ENCODE results near the gene PLXNA4. TPM values are rescaled to one million over a fixed set of nuclear protein-coding genes. Genes with fewer than 3 reads are reported as not detected.

The PLXNA4 gene
- total and polyA plus RNA-seq, 9 of the 15 experiments (the other 6 are each of a cell fraction or from before 2014, with no cell fraction given) = under 0.01 to 0.09 TPM; not detected in 7

DNA sequence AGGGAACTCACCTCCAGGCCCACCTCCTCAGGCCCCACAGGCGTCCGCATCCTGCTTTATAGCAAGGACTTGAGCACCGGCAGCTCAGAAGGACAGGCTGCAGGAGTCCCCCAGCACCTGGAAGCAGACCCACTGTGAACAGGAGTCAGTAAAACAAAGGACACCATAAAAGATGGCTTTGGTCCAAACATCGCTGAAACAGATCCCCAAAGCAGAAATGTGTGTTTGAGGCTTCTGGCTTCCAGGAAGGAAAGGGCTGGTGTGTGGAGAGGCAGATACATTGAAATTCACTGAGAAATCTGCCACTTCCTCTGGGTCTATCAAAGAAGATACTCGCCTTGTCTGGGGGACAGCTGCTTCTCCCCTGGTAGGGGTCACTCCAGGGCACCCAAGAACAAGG is 286.2 kb downstream of the PLXNA4 start:
- BruUV-seq (replicated peaks) = no TSS peak
- no peak overlapping the region for H2AFZ ChIP-seq (ENCODE audit: low read depth, low read length)
- no peak for FAIRE-seq
- no peak overlapping the region for H3K4me2 ChIP-seq (ENCODE audit: insufficient read depth, low read length)
- DNase-seq (ENCODE audit: extremely low read depth in 1 of 4, low spot score in 3 of 4) = no peak
- intact Hi-C loops (cut with micrococcal nuclease) = no loop called here
- H4K20me1 ChIP-seq (replicated peaks; ENCODE audit: control insufficient read depth, insufficient read depth, low read length) = 0 out of 2 replicates have a peak, but pooled peaks cover 2% of the 10 kb centered on the region
- in situ Hi-C loops (cut with MboI) = no loop called here
- POLR2A ChIA-PET = interaction anchor here (0.5 kb wide), 1 partner anchor 1285 kb away, joined by 4 read pairs; no protein-coding TSS in a partner anchor
- H3K27me3 ChIP-seq (ENCODE audit: control insufficient read depth in 2 of 2, insufficient read depth in 2 of 2, low read length in 2 of 2) = peaks cover 0 to 10% of the 10 kb centered on the region in 2 experiments; a peak in 3 of 5 replicates
- H3K36me3 ChIP-seq (ENCODE audit: control insufficient read depth, insufficient read depth, low read length) = no peaks in the 10 kb centered on the region
- no peaks in the 10 kb centered on the region for H3K9me1 ChIP-seq (ENCODE audit: control insufficient read depth, insufficient read depth, low read length)
- CTCF ChIA-PET (ENCODE audit: low intra/inter-chr PET ratio) = no interaction called here
- TF ChIP-seq BRF1 (IDR thresholded peaks at IDR 0.05; ENCODE audit: borderline replicate concordance, extremely low read depth, insufficient read length) = no peak
- TF ChIP-seq CREM (IDR thresholded peaks at IDR 0.05; ENCODE audit: low read depth) = no peak
- no peak for TF ChIP-seq NBN (IDR thresholded peaks at IDR 0.05; ENCODE audit: low read depth)
- no peak for TF ChIP-seq CAMTA2 (CRISPR knock-in tag; conservative IDR thresholded peaks at IDR 0.05)
- no peak for TF ChIP-seq SREBF2 (CRISPR knock-in tag; IDR thresholded peaks at IDR 0.05)
- TF ChIP-seq ZC3H8 (IDR thresholded peaks at IDR 0.05) = no peak
- TF ChIP-seq, protein P1, sequence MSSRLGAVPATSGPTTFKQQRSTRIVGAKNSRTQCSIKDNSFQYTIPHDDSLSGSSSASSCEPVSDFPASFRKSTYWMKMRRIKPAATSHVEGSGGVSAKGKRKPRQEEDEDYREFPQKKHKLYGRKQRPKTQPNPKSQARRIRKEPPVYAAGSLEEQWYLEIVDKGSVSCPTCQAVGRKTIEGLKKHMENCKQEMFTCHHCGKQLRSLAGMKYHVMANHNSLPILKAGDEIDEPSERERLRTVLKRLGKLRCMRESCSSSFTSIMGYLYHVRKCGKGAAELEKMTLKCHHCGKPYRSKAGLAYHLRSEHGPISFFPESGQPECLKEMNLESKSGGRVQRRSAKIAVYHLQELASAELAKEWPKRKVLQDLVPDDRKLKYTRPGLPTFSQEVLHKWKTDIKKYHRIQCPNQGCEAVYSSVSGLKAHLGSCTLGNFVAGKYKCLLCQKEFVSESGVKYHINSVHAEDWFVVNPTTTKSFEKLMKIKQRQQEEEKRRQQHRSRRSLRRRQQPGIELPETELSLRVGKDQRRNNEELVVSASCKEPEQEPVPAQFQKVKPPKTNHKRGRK (tag; IDR thresholded peaks at IDR 0.05) = no peak
- TF ChIP-seq RCOR1 (IDR thresholded peaks at IDR 0.05; ENCODE audit: borderline replicate concordance in 1 of 2, low read depth in 2 of 2, low read length in 2 of 2) = no peak
- no peak for TF ChIP-seq BDP1 (IDR thresholded peaks at IDR 0.05; ENCODE audit: insufficient read depth, insufficient read length)
- TF ChIP-seq, protein P2, sequence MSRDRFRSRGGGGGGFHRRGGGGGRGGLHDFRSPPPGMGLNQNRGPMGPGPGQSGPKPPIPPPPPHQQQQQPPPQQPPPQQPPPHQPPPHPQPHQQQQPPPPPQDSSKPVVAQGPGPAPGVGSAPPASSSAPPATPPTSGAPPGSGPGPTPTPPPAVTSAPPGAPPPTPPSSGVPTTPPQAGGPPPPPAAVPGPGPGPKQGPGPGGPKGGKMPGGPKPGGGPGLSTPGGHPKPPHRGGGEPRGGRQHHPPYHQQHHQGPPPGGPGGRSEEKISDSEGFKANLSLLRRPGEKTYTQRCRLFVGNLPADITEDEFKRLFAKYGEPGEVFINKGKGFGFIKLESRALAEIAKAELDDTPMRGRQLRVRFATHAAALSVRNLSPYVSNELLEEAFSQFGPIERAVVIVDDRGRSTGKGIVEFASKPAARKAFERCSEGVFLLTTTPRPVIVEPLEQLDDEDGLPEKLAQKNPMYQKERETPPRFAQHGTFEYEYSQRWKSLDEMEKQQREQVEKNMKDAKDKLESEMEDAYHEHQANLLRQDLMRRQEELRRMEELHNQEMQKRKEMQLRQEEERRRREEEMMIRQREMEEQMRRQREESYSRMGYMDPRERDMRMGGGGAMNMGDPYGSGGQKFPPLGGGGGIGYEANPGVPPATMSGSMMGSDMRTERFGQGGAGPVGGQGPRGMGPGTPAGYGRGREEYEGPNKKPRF (IDR thresholded peaks at IDR 0.05; ENCODE audit: low read depth, low read length) = no peak
- no peak for TF ChIP-seq PYGO2 (tag; IDR thresholded peaks at IDR 0.05)
- TF ChIP-seq ZBTB7A (IDR thresholded peaks at IDR 0.05; ENCODE audit: borderline replicate concordance, control insufficient read depth, low read depth, low read length) = no peak
- no peaks in the 10 kb centered on the region for H3K79me2 ChIP-seq (ENCODE audit: control insufficient read depth, insufficient read depth, low read length)
- no peak for ATAC-seq
- no peak overlapping the region for H3K27ac ChIP-seq (ENCODE audit: extremely low read depth, low read depth, low read length)
- 0% methylated on average over 5 of the region's 5 CpGs for WGBS (ENCODE audit: insufficient coverage, low coverage, missing lambda C conversion rate)
- H3K4me3 ChIP-seq = no peak overlapping the region
- no peak overlapping the region for H3K9ac ChIP-seq (ENCODE audit: insufficient read depth in 1 of 2, low read depth in 2 of 2, low read length in 2 of 2)
- no peaks in the 10 kb centered on the region for H3K4me1 ChIP-seq (replicated peaks in 1 of 2; ENCODE audit: control insufficient read depth in 2 of 2, insufficient read depth in 2 of 2, low read length in 2 of 2)
- H3K9me3 ChIP-seq (replicated peaks; ENCODE audit: control insufficient read depth, insufficient read depth, low read depth, low read length) = no peaks in the 10 kb centered on the region
